GM12878 (cell line): ENCODE data around the gene FLT3LG. TPM values are rescaled to one million over a fixed set of nuclear protein-coding genes. Genes with fewer than 3 reads are reported as not detected.
A peak's percentile ranks its signal among the peaks of the same experiment; 100 is the strongest.

ENCODE experiments used
- ATF7 ChIP-seq: fragments of 450-650 bp; IDR thresholded peaks from 2 replicates; pipeline ENCODE4 v1.6.1; 2016; ENCODE audit warnings: low read depth, mild to moderate bottlenecking
- EED ChIP-seq: sonication (generic); IDR thresholded peaks from 2 replicates; pipeline ENCODE4 v1.6.1; 2016; ENCODE audit warnings: antibody characterized with exemption, low read depth
- EGR1 ChIP-seq, 2 experiments: IDR thresholded peaks; 1 replicate in 1 of 2; 2 replicates in 1 of 2; pipeline ENCODE4 v1.6.1; 2011 to 2012; ENCODE audit warnings: low read depth in 2 of 2, low read length in 2 of 2, borderline replicate concordance in 1 of 2, mild to moderate bottlenecking in 1 of 2, moderate library complexity in 1 of 2
- GABPA ChIP-seq: IDR thresholded peaks from 2 replicates; pipeline ENCODE4 v1.6.1; 2014; ENCODE audit warnings: antibody characterized with exemption, low read depth, mild to moderate bottlenecking, inconsistent platforms
- IKZF2 ChIP-seq, 2 experiments: fragments of 450-650 bp; IDR thresholded peaks; 2 replicates each; pipeline ENCODE4 v1.6.1; 2017; ENCODE audit warnings: mild to moderate bottlenecking in 2 of 2, moderate library complexity in 2 of 2
- MEF2B ChIP-seq: fragments of 450-650 bp; IDR thresholded peaks from 2 replicates; pipeline ENCODE4 v1.6.1; 2018; ENCODE audit warnings: mild to moderate bottlenecking, moderate library complexity; ENCODE audit not compliant: partially characterized antibody, poor library complexity, severe bottlenecking
- MTA2 ChIP-seq: fragments of 450-650 bp; IDR thresholded peaks from 2 replicates; pipeline ENCODE4 v1.6.1; 2016; ENCODE audit warnings: low read depth, mild to moderate bottlenecking, moderate library complexity
- MTA3 ChIP-seq: IDR thresholded peaks from 2 replicates; pipeline ENCODE4 v1.6.1; 2012; ENCODE audit warnings: low read length, inconsistent platforms, borderline replicate concordance
- NBN ChIP-seq: fragments of 450-650 bp; IDR thresholded peaks from 2 replicates; pipeline ENCODE4 v1.6.1; 2016
- NFIC ChIP-seq: IDR thresholded peaks from 2 replicates; pipeline ENCODE4 v1.6.1; 2012; ENCODE audit warnings: low read depth, mild to moderate bottlenecking, inconsistent platforms, low read length, moderate library complexity
- PAX5 ChIP-seq: IDR thresholded peaks from 2 replicates; pipeline ENCODE4 v1.6.1; 2011; ENCODE audit warnings: low read depth, low read length, borderline replicate concordance
- SMARCA5 ChIP-seq: fragments of 450-650 bp; IDR thresholded peaks from 2 replicates; pipeline ENCODE4 v1.6.1; 2017; ENCODE audit warnings: mild to moderate bottlenecking
- SPI1 ChIP-seq: IDR thresholded peaks from 2 replicates; pipeline ENCODE4 v1.6.1; 2011; ENCODE audit warnings: low read depth, mild to moderate bottlenecking, low read length, moderate library complexity, borderline replicate concordance; ENCODE audit not compliant: insufficient read depth
- ZNF384 ChIP-seq: IDR thresholded peaks from 2 replicates; pipeline ENCODE4 v1.6.1; 2012; ENCODE audit warnings: low read depth, mild to moderate bottlenecking, low read length, improper control_type of control experiment, borderline replicate concordance
- ZNF622 ChIP-seq: fragments of 450-650 bp; IDR thresholded peaks from 2 replicates; pipeline ENCODE4 v1.6.1; 2017; ENCODE audit warnings: mild to moderate bottlenecking, inconsistent platforms
- ZSCAN29 ChIP-seq: fragments of 450-650 bp; IDR thresholded peaks from 2 replicates; pipeline ENCODE4 v1.6.1; 2017; ENCODE audit warnings: mild to moderate bottlenecking, moderate library complexity
- polyA plus RNA-seq, 11 experiments: library from polyadenylated mRNA; depleted of rRNA in 4 of 11; unstranded in 6 of 11; stranded (reverse) in 5 of 11; fragments of >200 nt; fragmentation: Nextera tagmentation in 4 of 11; fragmentation: Illumina TruSeq in 1 of 11; extraction: Ambion mirVana in 4 of 11; extraction: Trizol in 1 of 11; gene quantifications; 1 replicate in 1 of 11; 2 replicates in 10 of 11; pipeline versions ENCODE4 v1.2.1 to v1.2.3, GENCODE V29; 2011 to 2016; ENCODE audit warnings: inconsistent platforms in 2 of 11, missing spikeins in 2 of 11, low read depth in 1 of 11
- total RNA-seq, 4 experiments: library from RNA; depleted of rRNA in 3 of 4; stranded (reverse); fragments of >200 nt in 3 of 4; fragmentation: Illumina TruSeq in 1 of 4; extraction: Trizol in 1 of 4; gene quantifications; 2 replicates each; pipeline versions ENCODE4 v1.2.1 to v1.2.3, GENCODE V29; 2013 to 2021
- TF ChIP-seq, protein P1 (sequence below): fragments of 450-650 bp; IDR thresholded peaks from 2 replicates; pipeline ENCODE4 v1.6.1; 2016; ENCODE audit warnings: mild to moderate bottlenecking
- TF ChIP-seq, protein P2 (sequence below): fragments of 450-650 bp; IDR thresholded peaks from 2 replicates; pipeline ENCODE4 v1.6.1; 2017; ENCODE audit warnings: antibody characterized with exemption, mild to moderate bottlenecking, moderate library complexity
- TF ChIP-seq, protein P3 (sequence below): fragments of 450-650 bp; IDR thresholded peaks from 2 replicates; pipeline ENCODE4 v1.6.1; 2017; ENCODE audit warnings: low read depth, mild to moderate bottlenecking, moderate library complexity

The FLT3LG gene
- total and polyA plus RNA-seq, 10 of the 15 experiments (the other 5 are each of a cell fraction or from before 2014, with no cell fraction given): 0.68 to 13.1 (median 4.3) TPM

DNA sequence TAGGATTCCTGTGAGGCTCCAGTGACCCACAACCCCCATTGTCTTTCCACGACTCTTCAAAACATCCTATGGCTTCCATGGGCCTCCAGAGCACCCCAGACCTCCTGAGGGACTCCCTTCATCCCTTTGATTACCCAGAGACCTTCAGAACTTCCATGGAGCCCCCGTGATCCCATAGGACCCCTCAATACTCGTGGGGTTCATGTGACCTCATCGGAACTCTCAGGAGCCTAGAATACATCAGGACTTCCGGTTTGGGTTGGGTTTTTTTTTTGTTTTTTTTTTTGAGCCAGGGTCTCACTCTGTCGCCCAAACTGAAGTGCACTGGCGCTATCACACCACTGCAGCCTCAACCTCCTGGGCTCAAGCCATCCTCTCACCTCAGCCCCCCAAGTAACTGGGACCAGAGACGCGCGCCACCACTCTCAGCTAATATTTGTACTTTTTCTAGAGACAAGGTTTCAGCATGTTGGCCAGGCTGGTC is 20.2 kb upstream of the FLT3LG start (continued):
- no peak for TF ChIP-seq ZNF622
- TF ChIP-seq NFIC: peak; percentile 50; the same call in 1 of the 2 replicates
- TF ChIP-seq SMARCA5: 0 out of 2 replicates have a peak, but pooled peaks have one; percentile 6
- TF ChIP-seq GABPA: peak; percentile 60
- no peak for TF ChIP-seq SPI1
- peak; percentile 60; the same call in 1 of the 2 replicates for TF ChIP-seq EED
- TF ChIP-seq IKZF2 (IDR thresholded peaks at IDR 0.05): peak; percentile 61 to 69; a peak in 1 of 4 replicates
- TF ChIP-seq ATF7: peak; percentile 80
- TF ChIP-seq, protein P1, sequence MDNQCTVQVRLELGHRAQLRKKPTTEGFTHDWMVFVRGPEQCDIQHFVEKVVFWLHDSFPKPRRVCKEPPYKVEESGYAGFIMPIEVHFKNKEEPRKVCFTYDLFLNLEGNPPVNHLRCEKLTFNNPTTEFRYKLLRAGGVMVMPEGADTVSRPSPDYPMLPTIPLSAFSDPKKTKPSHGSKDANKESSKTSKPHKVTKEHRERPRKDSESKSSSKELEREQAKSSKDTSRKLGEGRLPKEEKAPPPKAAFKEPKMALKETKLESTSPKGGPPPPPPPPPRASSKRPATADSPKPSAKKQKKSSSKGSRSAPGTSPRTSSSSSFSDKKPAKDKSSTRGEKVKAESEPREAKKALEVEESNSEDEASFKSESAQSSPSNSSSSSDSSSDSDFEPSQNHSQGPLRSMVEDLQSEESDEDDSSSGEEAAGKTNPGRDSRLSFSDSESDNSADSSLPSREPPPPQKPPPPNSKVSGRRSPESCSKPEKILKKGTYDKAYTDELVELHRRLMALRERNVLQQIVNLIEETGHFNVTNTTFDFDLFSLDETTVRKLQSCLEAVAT: peak; percentile 90
- TF ChIP-seq ZSCAN29: no peak
- TF ChIP-seq MEF2B: peak; percentile 57
- TF ChIP-seq MTA3: 0 out of 2 replicates have a peak, but pooled peaks have one; percentile 35
- 0 out of 2 replicates have a peak, but pooled peaks have one; percentile 76 for TF ChIP-seq NBN
- no peak for TF ChIP-seq EGR1 (IDR thresholded peaks at IDR 0.05; ENCODE audit: borderline replicate concordance in 1 of 2, low read depth in 2 of 2, low read length in 2 of 2)
- TF ChIP-seq PAX5: no peak
- TF ChIP-seq, protein P2, sequence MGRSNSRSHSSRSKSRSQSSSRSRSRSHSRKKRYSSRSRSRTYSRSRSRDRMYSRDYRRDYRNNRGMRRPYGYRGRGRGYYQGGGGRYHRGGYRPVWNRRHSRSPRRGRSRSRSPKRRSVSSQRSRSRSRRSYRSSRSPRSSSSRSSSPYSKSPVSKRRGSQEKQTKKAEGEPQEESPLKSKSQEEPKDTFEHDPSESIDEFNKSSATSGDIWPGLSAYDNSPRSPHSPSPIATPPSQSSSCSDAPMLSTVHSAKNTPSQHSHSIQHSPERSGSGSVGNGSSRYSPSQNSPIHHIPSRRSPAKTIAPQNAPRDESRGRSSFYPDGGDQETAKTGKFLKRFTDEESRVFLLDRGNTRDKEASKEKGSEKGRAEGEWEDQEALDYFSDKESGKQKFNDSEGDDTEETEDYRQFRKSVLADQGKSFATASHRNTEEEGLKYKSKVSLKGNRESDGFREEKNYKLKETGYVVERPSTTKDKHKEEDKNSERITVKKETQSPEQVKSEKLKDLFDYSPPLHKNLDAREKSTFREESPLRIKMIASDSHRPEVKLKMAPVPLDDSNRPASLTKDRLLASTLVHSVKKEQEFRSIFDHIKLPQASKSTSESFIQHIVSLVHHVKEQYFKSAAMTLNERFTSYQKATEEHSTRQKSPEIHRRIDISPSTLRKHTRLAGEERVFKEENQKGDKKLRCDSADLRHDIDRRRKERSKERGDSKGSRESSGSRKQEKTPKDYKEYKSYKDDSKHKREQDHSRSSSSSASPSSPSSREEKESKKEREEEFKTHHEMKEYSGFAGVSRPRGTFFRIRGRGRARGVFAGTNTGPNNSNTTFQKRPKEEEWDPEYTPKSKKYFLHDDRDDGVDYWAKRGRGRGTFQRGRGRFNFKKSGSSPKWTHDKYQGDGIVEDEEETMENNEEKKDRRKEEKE: no peak
- 0 out of 2 replicates have a peak, but pooled peaks have one; percentile 31 for TF ChIP-seq MTA2
- TF ChIP-seq, protein P3, sequence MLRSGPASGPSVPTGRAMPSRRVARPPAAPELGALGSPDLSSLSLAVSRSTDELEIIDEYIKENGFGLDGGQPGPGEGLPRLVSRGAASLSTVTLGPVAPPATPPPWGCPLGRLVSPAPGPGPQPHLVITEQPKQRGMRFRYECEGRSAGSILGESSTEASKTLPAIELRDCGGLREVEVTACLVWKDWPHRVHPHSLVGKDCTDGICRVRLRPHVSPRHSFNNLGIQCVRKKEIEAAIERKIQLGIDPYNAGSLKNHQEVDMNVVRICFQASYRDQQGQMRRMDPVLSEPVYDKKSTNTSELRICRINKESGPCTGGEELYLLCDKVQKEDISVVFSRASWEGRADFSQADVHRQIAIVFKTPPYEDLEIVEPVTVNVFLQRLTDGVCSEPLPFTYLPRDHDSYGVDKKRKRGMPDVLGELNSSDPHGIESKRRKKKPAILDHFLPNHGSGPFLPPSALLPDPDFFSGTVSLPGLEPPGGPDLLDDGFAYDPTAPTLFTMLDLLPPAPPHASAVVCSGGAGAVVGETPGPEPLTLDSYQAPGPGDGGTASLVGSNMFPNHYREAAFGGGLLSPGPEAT: 0 out of 2 replicates have a peak, but pooled peaks have one; percentile 13
- peak; percentile 81 for TF ChIP-seq ZNF384
